GM15510 (cell line): ENCODE data around the gene HTR2B.

Experiments
- POLR2A ChIP-seq: IDR thresholded peaks from 3 replicates; pipeline ENCODE4 v1.6.1; 2011; ENCODE audit warnings: borderline replicate concordance; ENCODE audit not compliant: insufficient read length; ENCODE audit errors: extremely low read depth

Gene HTR2B

DNA sequence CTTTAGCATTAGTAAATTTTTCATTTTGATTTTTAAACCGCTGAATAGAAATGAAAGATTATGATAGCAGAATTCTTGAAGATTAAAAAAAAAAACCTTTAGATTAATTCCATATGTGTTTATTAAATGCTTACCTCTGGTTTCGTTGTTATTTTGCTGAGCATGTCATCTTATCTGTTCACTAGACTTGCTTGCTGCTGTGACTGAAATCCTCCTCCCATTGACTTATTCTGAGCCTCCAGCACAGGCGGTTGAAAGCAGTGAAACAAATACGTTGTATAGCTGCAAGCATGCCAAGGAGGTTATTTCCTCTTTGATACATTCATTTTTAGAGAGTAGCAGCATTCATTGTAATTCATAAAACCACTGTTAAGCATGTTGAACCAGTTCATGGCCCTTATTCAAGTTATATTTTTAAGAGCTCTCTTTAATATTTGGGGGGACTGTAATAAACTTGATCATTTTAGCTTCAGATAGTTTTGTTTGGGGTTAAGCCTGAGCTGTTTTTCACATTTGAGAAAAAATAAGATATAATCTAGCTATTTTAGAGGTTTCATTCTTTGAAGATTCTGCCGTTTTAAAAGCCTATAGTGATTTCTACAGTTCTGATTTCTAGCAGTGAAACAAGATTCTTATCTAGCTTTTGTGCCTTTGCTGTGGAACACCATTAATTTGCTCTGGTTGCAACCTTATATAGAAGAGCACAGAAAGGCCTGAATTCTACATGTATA is at the start of gene HTR2B:
TSS of gene HTR2B (minus strand) at position 205 of the 731 bp plus-strand sequence. CDS start 1,278 bp downstream, outside the sequence.
- TF ChIP-seq POLR2A: no peak

DNA sequence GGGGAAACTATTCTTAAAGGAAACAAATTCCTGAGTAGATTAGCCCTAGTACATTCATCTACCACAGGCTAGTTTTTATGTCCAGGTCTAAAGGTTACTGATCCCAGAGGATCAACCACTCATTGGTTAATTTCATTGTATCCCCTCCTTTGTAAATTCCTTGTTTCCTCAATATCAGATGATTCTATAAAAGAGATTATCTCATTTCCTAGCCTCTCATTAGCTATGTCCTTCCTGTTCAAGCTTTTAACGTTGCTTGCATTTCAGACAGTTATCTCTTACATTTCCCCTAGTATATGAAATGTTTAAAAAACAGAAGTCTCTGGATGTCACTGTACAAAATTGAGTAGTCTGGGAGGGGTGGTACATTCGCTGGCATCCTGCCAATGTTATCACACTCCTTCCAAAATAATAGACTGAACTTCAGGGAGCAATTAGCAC is 49.4 kb upstream of the HTR2B start:
- TF ChIP-seq POLR2A: no peak

DNA sequence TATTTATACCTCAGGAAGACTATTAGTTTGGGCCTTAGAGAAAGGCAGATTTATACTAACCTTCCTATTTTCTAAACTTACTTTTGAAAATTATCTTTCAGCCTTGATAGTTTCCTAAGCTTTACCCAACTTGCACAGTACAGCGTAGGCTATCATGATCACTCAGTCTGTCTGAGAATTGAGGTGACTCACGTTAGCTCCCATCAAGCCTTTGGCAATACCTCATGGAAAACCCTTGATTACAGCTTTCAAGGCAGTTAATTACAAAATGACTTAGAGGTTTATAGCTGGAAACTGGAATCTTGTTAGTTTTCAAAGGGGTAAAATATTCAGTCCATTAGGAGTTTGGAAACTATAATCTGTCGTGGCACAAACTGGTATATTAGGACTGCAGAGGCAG is 47.2 kb upstream of the HTR2B start:
- no peak for TF ChIP-seq POLR2A

DNA sequence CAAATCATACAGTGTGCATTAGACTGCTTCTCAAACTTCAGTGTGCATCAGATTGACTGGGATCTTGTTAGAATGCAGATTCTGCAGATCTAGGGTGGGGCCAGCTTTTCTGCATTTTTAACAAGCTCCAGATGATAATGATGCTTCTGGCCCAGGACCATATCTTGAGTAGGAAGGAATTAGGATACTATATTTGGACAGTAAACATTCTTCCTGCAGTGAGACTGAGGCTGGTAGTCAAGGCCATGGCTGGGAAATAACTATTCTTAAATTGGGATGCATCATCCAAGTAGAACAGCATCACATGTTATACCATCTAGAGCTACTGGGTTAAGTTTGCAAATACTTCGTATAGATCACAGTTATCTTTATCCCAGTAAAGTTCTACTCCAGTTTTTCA is 45.2 kb upstream of the HTR2B start:
- no peak for TF ChIP-seq POLR2A

DNA sequence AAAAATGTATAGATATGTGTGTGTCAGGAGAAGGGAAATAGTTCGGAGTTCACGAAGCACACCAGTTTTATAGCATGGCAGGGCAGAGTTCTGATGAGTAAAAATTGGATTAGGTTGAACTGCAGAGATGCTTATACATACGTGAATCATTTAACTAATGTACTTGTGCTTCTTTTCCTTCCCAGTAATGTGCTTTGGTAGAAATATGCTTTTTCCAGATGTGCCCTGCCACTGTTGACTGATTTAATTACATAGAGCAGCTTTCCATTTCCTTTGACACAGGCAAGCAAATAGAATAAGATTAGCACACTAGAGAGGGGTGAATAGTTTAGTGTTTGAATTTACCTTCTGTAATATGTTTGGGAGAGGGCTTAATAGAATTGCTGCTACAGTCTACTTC is 44.6 kb upstream of the HTR2B start:
- no peak for TF ChIP-seq POLR2A

DNA sequence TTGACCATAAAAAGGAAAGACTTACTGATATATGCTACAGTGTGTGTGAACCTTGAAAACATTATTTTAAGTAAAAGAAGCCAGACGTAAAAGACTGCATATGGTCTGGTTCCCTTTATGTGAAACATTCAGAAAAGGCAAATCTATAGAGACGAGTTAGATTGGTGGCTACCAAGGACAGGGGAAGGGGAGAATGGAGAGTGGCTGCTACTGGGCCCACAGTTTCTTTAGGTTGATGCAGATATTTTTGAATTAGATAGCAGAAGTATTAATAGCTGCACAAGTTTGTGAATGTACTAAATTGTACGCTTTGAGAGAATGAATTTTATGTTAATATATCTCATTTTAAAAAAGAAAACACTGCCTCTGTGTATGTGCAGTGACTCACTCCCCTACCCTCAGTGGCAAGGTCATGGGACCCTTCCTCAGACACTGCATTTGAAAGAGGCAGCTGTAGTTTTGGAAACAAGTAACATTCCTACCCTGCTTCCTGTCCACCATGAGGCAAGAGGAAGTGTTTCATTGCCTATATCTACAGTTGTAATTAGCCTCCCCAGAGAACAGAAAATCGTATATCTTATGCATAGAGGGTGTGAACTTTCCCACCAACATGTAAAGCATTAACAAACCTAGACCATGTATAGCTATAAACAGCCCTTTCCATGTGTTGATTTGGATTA is 43.8 kb upstream of the HTR2B start:
- no peak for TF ChIP-seq POLR2A

DNA sequence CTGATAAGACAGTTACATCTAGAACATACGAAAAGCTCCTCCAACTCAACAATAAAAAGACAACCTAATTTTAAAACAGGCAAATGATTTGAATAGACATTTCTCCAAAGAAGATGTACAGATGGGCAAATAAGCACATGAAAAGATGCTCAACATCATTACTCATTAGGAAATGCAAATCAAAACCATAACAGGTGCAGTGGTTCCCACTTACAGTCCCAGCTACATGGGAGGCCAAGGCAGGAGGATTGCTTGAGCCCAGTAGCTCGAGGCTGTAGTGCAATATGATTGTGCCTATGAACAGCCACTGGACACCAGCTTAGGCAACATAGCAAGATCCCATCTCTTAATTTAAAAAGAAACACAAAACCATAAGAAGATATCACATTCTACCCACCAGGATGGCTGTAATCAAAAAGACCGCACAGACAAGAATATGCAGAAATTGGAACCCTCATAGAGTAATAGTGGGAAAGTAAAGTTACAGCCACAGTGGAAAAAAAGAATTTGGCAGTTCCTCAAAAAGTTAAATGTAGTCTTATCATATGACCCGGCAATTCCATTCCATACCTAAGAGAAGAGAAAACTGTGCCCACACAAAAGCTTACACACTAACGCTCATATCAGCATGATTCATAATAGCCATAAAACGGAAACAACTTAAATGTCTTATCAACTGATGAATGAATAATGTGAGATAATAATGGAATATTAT is 43.1 kb upstream of the HTR2B start:
- TF ChIP-seq POLR2A: no peak

DNA sequence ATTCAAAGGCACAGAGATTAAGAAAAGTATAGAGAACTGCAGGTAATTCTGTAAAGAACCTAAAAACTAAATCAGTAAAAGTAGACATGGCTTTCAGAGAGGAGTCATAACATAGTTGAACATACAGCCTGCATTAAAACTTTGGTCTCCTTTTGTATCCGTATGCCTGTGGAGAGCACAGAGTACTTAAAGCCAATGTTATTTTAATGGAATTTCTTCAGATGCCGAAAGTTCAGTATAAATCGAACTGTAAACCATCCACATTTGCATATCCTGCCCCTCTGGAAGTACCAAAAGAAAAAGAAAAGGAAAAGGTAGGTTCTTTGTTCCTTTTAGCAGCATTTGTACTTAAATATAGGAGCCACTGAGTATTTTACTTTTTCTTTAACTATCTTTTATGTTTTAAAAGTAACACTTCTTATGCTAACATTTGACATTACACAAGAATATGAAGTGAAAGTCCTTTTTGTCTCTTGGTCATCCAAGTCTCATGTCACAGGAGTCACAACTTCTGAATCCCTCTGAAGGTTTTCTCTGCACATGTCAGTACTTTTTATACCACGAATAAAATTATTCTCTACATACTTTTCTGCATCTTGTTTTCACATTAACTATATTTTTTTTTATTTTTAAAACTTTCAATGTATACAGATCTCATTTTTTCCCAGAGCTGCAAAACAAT is 38.7 kb upstream of the HTR2B start:
- TF ChIP-seq POLR2A: no peak

DNA sequence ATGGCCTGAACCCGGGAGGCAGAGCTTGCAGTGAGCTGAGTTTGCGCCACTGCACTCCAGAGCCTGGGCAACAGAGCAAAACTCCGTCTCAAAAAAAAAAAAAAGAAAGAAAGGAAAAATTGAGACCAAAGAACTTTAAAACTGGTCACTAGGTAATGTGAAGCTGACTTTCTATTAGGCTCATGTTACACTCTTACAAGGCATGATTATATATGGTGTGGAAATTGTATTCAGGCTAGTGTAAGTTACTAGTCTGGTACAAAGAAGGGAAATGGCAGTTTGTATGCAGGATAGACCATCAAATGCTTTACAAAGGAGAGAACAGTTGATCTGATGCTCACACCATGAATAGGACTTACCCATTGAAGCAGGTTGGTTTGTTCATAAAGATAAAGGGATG is 38.2 kb upstream of the HTR2B start:
- no peak for TF ChIP-seq POLR2A

DNA sequence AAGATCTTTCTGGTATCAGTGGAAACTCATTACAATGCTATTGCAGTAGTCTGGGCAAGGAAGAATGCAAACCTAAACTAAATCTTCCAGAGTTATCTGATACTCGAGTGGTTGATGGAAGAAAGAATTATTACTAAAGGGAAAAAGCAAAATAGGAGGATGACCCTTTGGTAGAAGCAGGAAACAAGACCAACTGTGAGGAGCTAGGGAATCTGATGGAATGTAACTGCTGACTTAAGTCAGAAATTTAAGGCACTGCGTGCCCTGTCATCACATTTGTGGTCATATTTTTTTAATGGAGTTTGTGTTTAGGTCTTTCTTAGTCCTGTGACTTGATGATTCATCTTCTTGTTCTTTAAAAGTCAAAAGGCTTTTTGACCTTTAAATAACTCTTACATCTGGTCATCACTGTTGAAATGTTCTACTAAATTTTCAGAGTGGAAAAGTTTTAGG is 37.1 kb upstream of the HTR2B start:
- no peak for TF ChIP-seq POLR2A

DNA sequence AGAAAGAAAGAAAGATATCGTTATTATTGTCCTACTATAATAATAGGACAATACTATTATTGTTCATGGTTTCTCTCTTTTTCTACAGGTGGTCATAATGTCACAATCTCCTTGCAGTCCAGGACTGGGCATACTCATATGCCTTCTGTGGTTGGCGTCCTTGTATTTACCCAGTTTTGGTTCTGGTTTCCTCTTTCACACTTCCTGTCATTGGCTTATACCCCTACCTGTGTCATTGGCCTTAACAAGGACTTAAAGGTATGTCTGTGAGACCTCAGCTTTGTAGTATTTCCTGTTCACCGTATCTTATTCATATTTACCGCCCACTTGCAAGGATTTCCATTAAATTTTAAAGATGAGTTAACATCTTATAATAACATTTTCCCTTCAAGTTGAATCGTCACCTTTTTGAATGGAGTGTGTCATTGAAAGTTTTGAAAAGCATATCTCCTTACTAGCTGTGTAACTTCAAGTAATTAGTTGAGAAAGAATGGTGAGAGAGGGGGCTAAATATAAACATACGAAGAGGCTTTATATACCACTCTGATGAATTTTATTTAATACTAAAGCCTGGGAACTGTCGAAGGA is 36.5 kb upstream of the HTR2B start:
- TF ChIP-seq POLR2A: no peak

DNA sequence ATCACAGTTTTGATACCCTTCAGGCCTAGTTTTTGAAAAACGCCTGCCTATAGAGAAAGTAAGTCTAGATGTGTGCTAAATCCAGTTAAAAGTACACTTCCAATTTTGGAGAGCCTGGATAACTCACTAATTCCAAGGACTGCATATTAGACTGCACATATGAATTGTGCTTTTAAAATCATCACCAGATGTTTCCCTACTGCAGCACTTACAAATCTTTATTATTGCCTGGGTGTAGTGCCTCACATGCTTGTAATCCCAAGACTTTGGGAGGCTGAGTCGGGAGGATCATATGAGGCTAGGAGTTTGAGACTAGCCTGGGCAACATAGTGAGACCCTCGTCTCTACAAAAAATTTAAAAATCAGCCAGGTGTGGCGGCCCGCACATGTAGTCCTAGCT is 35.9 kb upstream of the HTR2B start:
- no peak for TF ChIP-seq POLR2A

DNA sequence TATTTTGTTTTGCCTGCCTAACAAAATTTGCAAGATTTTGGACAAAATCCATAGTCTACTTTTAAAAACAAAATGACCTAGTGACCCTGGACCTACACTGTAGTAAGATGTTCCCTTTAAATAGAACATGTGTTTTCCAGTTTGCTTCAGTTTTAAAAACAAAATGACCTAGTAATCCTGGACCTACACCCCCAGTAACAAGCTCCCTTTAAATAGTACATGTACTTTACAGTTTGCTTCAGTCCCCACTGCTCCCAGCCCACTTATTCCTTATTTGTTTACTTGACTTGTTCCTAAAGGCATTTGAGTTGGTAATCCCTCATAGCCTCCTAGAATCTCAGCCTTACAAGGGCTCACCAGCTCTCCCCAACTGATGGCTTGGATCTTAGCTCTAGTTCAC is 34.5 kb upstream of the HTR2B start:
- TF ChIP-seq POLR2A: no peak

DNA sequence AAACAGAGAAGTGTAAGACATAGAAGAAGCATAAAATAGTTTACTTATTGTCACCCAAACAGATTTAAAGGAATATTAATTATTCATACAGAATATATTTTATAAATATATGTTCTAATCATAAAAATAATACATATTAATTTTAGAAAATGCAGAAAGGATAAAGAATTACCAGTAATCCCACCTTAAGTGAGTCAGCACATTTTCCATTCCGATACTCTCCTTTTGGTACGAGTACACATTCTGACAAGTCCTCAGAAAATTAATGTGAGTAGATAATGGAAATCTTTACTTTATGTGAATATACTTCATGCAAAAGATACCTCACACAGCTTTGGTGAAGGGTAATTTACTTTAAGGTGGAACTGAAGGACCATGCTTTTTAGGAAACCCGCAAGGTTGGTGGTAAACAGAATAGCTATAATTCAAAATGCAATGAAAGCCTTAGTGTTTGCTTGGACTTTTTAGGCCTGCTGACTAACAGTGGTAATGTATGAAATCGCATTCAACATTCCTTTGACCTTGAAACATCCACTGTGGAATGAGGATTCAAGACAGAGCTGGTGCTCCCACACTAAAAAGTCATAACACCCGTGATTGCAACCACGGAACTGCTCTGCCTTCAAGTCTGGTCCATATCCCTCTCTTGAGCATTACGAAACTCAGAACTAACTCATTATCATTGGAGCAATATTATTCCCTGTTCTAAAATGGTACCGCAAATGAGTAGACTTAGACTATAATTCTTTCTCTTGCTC is 28.1 kb upstream of the HTR2B start:
- TF ChIP-seq POLR2A: no peak
